DOHH2 (cell line): ENCODE data around the gene PCDH9.

Source experiments
- H3F3A ChIP-seq: fragments of 200-600 bp; sonication (generic), shearing (Covaris generic); 2 replicates; pipeline ENCODE4 v1.6.0; 2016; ENCODE audit warnings: antibody characterized with exemption, mild to moderate bottlenecking; ENCODE audit not compliant: control insufficient read depth, insufficient read depth
- H3K27ac ChIP-seq: fragments of 200-600 bp; sonication (generic); 2 replicates; pipeline ENCODE4 v1.5.1; 2014; ENCODE audit warnings: low read depth, mild to moderate bottlenecking, low read length, moderate library complexity
- H3K27me3 ChIP-seq: fragments of 200-600 bp; sonication (generic); 2 replicates; pipeline ENCODE4 v1.6.1; 2014; ENCODE audit warnings: mild to moderate bottlenecking, low read length, mixed read lengths; ENCODE audit not compliant: control insufficient read depth
- H3K36me3 ChIP-seq: fragments of 200-600 bp; sonication (generic); 2 replicates; pipeline ENCODE4 v1.6.1; 2014; ENCODE audit warnings: mild to moderate bottlenecking, low read length, moderate library complexity, mixed read lengths; ENCODE audit not compliant: control insufficient read depth
- H3K4me1 ChIP-seq: fragments of 200-600 bp; sonication (generic); 2 replicates; pipeline ENCODE4 v1.6.1; 2014; ENCODE audit warnings: mild to moderate bottlenecking, low read length, mixed read lengths; ENCODE audit not compliant: control insufficient read depth
- H3K4me2 ChIP-seq: fragments of 200-600 bp; sonication (generic); 2 replicates; pipeline ENCODE4 v1.6.0; 2014; ENCODE audit warnings: mild to moderate bottlenecking, low read length, moderate library complexity
- H3K4me3 ChIP-seq: fragments of 200-600 bp; sonication (generic); 2 replicates; pipeline ENCODE4 v1.5.1; 2014; ENCODE audit warnings: mild to moderate bottlenecking, low read length, mixed read lengths
- H3K79me2 ChIP-seq: fragments of 200-600 bp; sonication (generic); 2 replicates; pipeline ENCODE4 v1.6.1; 2014; ENCODE audit warnings: mild to moderate bottlenecking, low read length, mixed read lengths; ENCODE audit not compliant: control insufficient read depth
- H3K9me2 ChIP-seq: fragments of 200-600 bp; sonication (generic); replicated peaks from 2 replicates; pipeline ENCODE4 v1.6.1; 2014; ENCODE audit warnings: mild to moderate bottlenecking, low read length, mixed read lengths; ENCODE audit not compliant: control insufficient read depth
- H3K9me3 ChIP-seq: fragments of 200-600 bp; sonication (generic); 2 replicates; pipeline ENCODE4 v1.6.1; 2014; ENCODE audit warnings: antibody characterized with exemption, low read length, mixed read lengths; ENCODE audit not compliant: control insufficient read depth, insufficient read depth
- H4K20me1 ChIP-seq: fragments of 200-600 bp; sonication (generic); 2 replicates; pipeline ENCODE4 v1.6.0; 2014; ENCODE audit warnings: low read depth, mild to moderate bottlenecking, antibody characterized with exemption, low read length, moderate library complexity; ENCODE audit not compliant: control insufficient read depth, insufficient read depth
- CTCF ChIP-seq: fragments of 200-600 bp; sonication (generic); IDR thresholded peaks from one replicate; pipeline ENCODE4 v1.5.1; 2014; ENCODE audit warnings: antibody characterized with exemption, mild to moderate bottlenecking, low read depth, low read length; ENCODE audit not compliant: poor library complexity, severe bottlenecking
- EZH2phosphoT487 ChIP-seq: fragments of 200-600 bp; sonication (generic); IDR thresholded peaks from 2 replicates; pipeline ENCODE4 v1.6.1; 2017; ENCODE audit warnings: borderline replicate concordance, mild to moderate bottlenecking, antibody characterized with exemption, low read length, moderate library complexity, mixed read lengths

Gene PCDH9

GRCh38 chr13:66391322-66391721, 838.8 kb downstream of the PCDH9 start:
- Histone ChIP-seq H4K20me1 (no peaks in the 10 kb centered on the region), H3K27ac (no peak overlapping the region), H3K36me3 (no peaks in the 10 kb centered on the region)

GRCh38 chr13:66378894-66379293, 851.2 kb downstream of the PCDH9 start:
- Histone ChIP-seq H3K4me1 (no peaks in the 10 kb centered on the region), H3K4me3 (no peak overlapping the region), H3K9me3 (no peaks in the 10 kb centered on the region), H3K79me2 (no peaks in the 10 kb centered on the region), H3K9me2 (no peaks in the 10 kb centered on the region), H3K27ac (no peak overlapping the region), H3K27me3 (no peaks in the 10 kb centered on the region), H3K36me3 (no peaks in the 10 kb centered on the region), H3K4me2 (no peak overlapping the region), H4K20me1 (no peaks in the 10 kb centered on the region), H3F3A (no peaks in the 10 kb centered on the region)
- TF ChIP-seq CTCF (no peak), EZH2phosphoT487 (no peak)

More at GRCh38 chr13:66391322-66391721, 838.8 kb downstream of the PCDH9 start:
- Histone ChIP-seq H3K27me3 (no peaks in the 10 kb centered on the region), H3K4me3 (no peak overlapping the region), H3F3A (no peaks in the 10 kb centered on the region), H3K79me2 (no peaks in the 10 kb centered on the region), H3K9me2 (no peaks in the 10 kb centered on the region), H3K9me3 (no peaks in the 10 kb centered on the region), H3K4me2 (no peak overlapping the region), H3K4me1 (no peaks in the 10 kb centered on the region)
- TF ChIP-seq EZH2phosphoT487 (no peak), CTCF (no peak)

GRCh38 chr13:66377569-66377968, 852.6 kb downstream of the PCDH9 start:
- TF ChIP-seq CTCF (no peak), EZH2phosphoT487 (no peak)
- no peaks in the 10 kb centered on the region for H3K36me3 ChIP-seq
- H3K27me3 ChIP-seq: no peaks in the 10 kb centered on the region
- H3K4me1 ChIP-seq: no peaks in the 10 kb centered on the region
- no peaks in the 10 kb centered on the region for H3K9me2 ChIP-seq
- no peaks in the 10 kb centered on the region for H4K20me1 ChIP-seq
- no peak overlapping the region for H3K4me3 ChIP-seq
- H3K79me2 ChIP-seq: no peaks in the 10 kb centered on the region
- no peak overlapping the region for H3K4me2 ChIP-seq
- H3K27ac ChIP-seq: no peak overlapping the region
- no peaks in the 10 kb centered on the region for H3F3A ChIP-seq
- no peaks in the 10 kb centered on the region for H3K9me3 ChIP-seq

- Histone ChIP-seq H3K27me3 (no peaks in the 10 kb centered on the region), H3K79me2 (no peaks in the 10 kb centered on the region), H3K36me3 (no peaks in the 10 kb centered on the region), H3K4me3 (no peak overlapping the region), H3K27ac (no peak overlapping the region), H3K9me3 (no peaks in the 10 kb centered on the region), H3F3A (no peaks in the 10 kb centered on the region), H3K9me2 (no peaks in the 10 kb centered on the region), H3K4me2 (no peak overlapping the region), H4K20me1 (no peaks in the 10 kb centered on the region), H3K4me1 (no peaks in the 10 kb centered on the region)
- TF ChIP-seq EZH2phosphoT487 (no peak), CTCF (no peak)
These were observed 854.4 kb downstream of the PCDH9 start for GRCh38 chr13:66375756-66376155.
